Mesendoderm (in vitro differentiated cells): Measurements from ENCODE around the gene ICA1.
A peak's percentile ranks its signal among the peaks of the same experiment; 100 is the strongest.

Experiments used
- DNase-seq: peaks from one replicate; pipeline ENCODE4 v3.0.0; 2013
- H2AK5ac ChIP-seq: 2 replicates; pipeline ENCODE4 v1.6.1; 2013; ENCODE audit warnings: low read length, inconsistent platforms
- H2BK120ac ChIP-seq: 2 replicates; pipeline ENCODE4 v1.6.1; 2013; ENCODE audit warnings: low read depth, mild to moderate bottlenecking, low read length, moderate library complexity, mixed read lengths
- H2BK15ac ChIP-seq: replicated peaks from 2 replicates; pipeline ENCODE4 v1.6.1; 2013; ENCODE audit warnings: low read depth, mild to moderate bottlenecking, moderate library complexity
- H2BK5ac ChIP-seq: 2 replicates; pipeline ENCODE4 v1.6.1; 2013; ENCODE audit warnings: low read length, inconsistent platforms
- H3K18ac ChIP-seq: 2 replicates; pipeline ENCODE4 v1.6.1; 2013; ENCODE audit warnings: mild to moderate bottlenecking, low read length, mixed read lengths
- H3K23ac ChIP-seq: one replicate; pipeline ENCODE4 v1.6.1; 2013; ENCODE audit warnings: low read length
- H3K27ac ChIP-seq: 2 replicates; pipeline ENCODE4 v1.5.1; 2013; ENCODE audit warnings: low read depth, mild to moderate bottlenecking, inconsistent platforms, low read length, moderate library complexity
- H3K27me3 ChIP-seq: 2 replicates; pipeline ENCODE4 v1.6.1; 2013; ENCODE audit warnings: low read length, control low read depth, mild to moderate bottlenecking, inconsistent platforms; ENCODE audit not compliant: insufficient read depth, poor library complexity
- H3K36me3 ChIP-seq: 2 replicates; pipeline ENCODE4 v1.6.1; 2013; ENCODE audit warnings: low read length, inconsistent platforms; ENCODE audit not compliant: control insufficient read depth, insufficient read depth
- H3K4ac ChIP-seq: one replicate; pipeline ENCODE4 v1.6.1; 2013; ENCODE audit warnings: low read depth, mild to moderate bottlenecking, low read length, moderate library complexity
- H3K4me1 ChIP-seq: 2 replicates; pipeline ENCODE4 v1.6.1; 2013; ENCODE audit warnings: low read depth, low read length, inconsistent platforms; ENCODE audit not compliant: control insufficient read depth
- H3K4me2 ChIP-seq: 2 replicates; pipeline ENCODE4 v1.6.1; 2013; ENCODE audit warnings: low read length
- H3K4me3 ChIP-seq: 2 replicates; pipeline ENCODE4 v1.5.1; 2013; ENCODE audit warnings: mild to moderate bottlenecking, low read length
- H3K56ac ChIP-seq: one replicate; pipeline ENCODE4 v1.6.1; 2013; ENCODE audit warnings: low read length
- H3K79me1 ChIP-seq: 2 replicates; pipeline ENCODE4 v1.6.1; 2013; ENCODE audit warnings: low read length, inconsistent platforms
- H3K79me2 ChIP-seq: 2 replicates; pipeline ENCODE4 v1.6.1; 2013; ENCODE audit warnings: mild to moderate bottlenecking, low read length; ENCODE audit not compliant: control insufficient read depth, insufficient read depth
- H3K9ac ChIP-seq: 2 replicates; pipeline ENCODE4 v1.6.1; 2013; ENCODE audit warnings: low read length, inconsistent platforms
- H4K5ac ChIP-seq: one replicate; pipeline ENCODE4 v1.6.1; 2013; ENCODE audit warnings: low read length
- H4K8ac ChIP-seq: one replicate; pipeline ENCODE4 v1.6.1; 2013; ENCODE audit warnings: low read depth, mild to moderate bottlenecking, control low read depth, low read length, moderate library complexity
- WGBS: extraction: QIAGEN DNeasy Blood & Tissue Kit; methylation state at CpG from one replicate; pipeline ENCODE4 v1.1.7; 2013; ENCODE audit warnings: low lambda C conversion rate, missing lambda C conversion rate; ENCODE audit not compliant: insufficient coverage; ENCODE audit errors: extremely low coverage; 5-methylcytosine and 5-hydroxymethylcytosine counted together

The ICA1 gene

GRCh38 chr7:8135417-8135816 lies 126.5 kb downstream of the ICA1 start:
- peaks cover 3% of the 10 kb centered on the region for H3K4me1 ChIP-seq
- H3K27me3 ChIP-seq: no peaks in the 10 kb centered on the region
- H3K56ac ChIP-seq: no peak overlapping the region
- H3K4me2 ChIP-seq: no peak overlapping the region
- H3K27ac ChIP-seq: no peak overlapping the region
- no peaks in the 10 kb centered on the region for H3K79me1 ChIP-seq
- no peak overlapping the region for H3K9ac ChIP-seq
- DNase-seq: no peak
- no peak overlapping the region for H4K5ac ChIP-seq
- H2AK5ac ChIP-seq: no peak overlapping the region
- no CpG with 5 or more reads among the region's 3 CpGs for WGBS
- no peaks in the 10 kb centered on the region for H3K36me3 ChIP-seq
- H2BK15ac ChIP-seq: no peak overlapping the region
- H3K23ac ChIP-seq: no peak overlapping the region
- no peak overlapping the region for H2BK5ac ChIP-seq
- H3K4me3 ChIP-seq: no peak overlapping the region
- H3K18ac ChIP-seq: no peak overlapping the region
- H4K8ac ChIP-seq: no peak overlapping the region
- H3K79me2 ChIP-seq: no peaks in the 10 kb centered on the region
- H3K4ac ChIP-seq: no peak overlapping the region
- H2BK120ac ChIP-seq: no peak overlapping the region

- no peak for DNase-seq
- Histone ChIP-seq H3K79me1 (no peaks in the 10 kb centered on the region), H3K18ac (no peak overlapping the region), H3K56ac (no peak overlapping the region), H3K36me3 (no peaks in the 10 kb centered on the region), H3K4ac (no peak overlapping the region), H3K79me2 (no peaks in the 10 kb centered on the region), H3K9ac (no peak overlapping the region), H2BK120ac (no peak overlapping the region), H3K27ac (no peak overlapping the region), H3K4me3 (no peak overlapping the region), H4K8ac (no peak overlapping the region), H3K4me1 (peaks cover 3% of the 10 kb centered on the region), H2BK15ac (no peak overlapping the region), H3K27me3 (no peaks in the 10 kb centered on the region), H3K4me2 (no peak overlapping the region), H4K5ac (no peak overlapping the region), H2BK5ac (no peak overlapping the region), H2AK5ac (no peak overlapping the region), H3K23ac (no peak overlapping the region)
- no CpG with 5 or more reads among the region's 10 CpGs for WGBS
Measured at GRCh38 chr7:8134089-8134733, 127.8 kb downstream of the ICA1 start.

- Histone ChIP-seq H2BK120ac (no peak overlapping the region), H3K4me3 (no peak overlapping the region), H3K27ac (no peak overlapping the region), H2BK5ac (no peak overlapping the region), H3K56ac (no peak overlapping the region), H2AK5ac (no peak overlapping the region), H3K23ac (no peak overlapping the region), H3K36me3 (no peaks in the 10 kb centered on the region), H3K79me1 (no peaks in the 10 kb centered on the region), H3K4ac (no peak overlapping the region), H3K18ac (no peak overlapping the region), H3K27me3 (no peaks in the 10 kb centered on the region), H3K4me1 (peaks cover 3% of the 10 kb centered on the region), H2BK15ac (no peak overlapping the region), H3K9ac (no peak overlapping the region), H3K79me2 (no peaks in the 10 kb centered on the region), H3K4me2 (no peak overlapping the region), H4K8ac (no peak overlapping the region), H4K5ac (no peak overlapping the region)
- WGBS: no CpG with 5 or more reads among the region's 2 CpGs
- DNase-seq: no peak
Measured at GRCh38 chr7:8133188-8133848, 128.6 kb downstream of the ICA1 start.

- Histone ChIP-seq H3K27ac (no peak overlapping the region), H3K18ac (no peak overlapping the region), H3K79me2 (no peaks in the 10 kb centered on the region), H3K36me3 (no peaks in the 10 kb centered on the region), H3K4ac (no peak overlapping the region), H4K8ac (no peak overlapping the region), H3K4me2 (no peak overlapping the region), H3K27me3 (no peaks in the 10 kb centered on the region), H3K23ac (no peak overlapping the region), H2BK15ac (no peak overlapping the region), H3K4me1 (peaks cover 3% of the 10 kb centered on the region), H4K5ac (no peak overlapping the region), H3K4me3 (no peak overlapping the region), H2AK5ac (no peak overlapping the region), H3K9ac (no peak overlapping the region), H2BK5ac (no peak overlapping the region), H2BK120ac (no peak overlapping the region), H3K56ac (no peak overlapping the region), H3K79me1 (no peaks in the 10 kb centered on the region)
- no CpG with 5 or more reads among the region's 5 CpGs for WGBS
- peak; percentile 34 for DNase-seq
Measured at GRCh38 chr7:8131694-8132605, 130.0 kb downstream of the ICA1 start.

GRCh38 chr7:8130663-8131062 lies 131.3 kb downstream of the ICA1 start:
- Histone ChIP-seq H3K56ac (no peak overlapping the region), H4K5ac (no peak overlapping the region), H2BK5ac (no peak overlapping the region), H4K8ac (no peak overlapping the region), H3K4ac (no peak overlapping the region), H3K36me3 (no peaks in the 10 kb centered on the region), H3K27ac (no peak overlapping the region), H3K18ac (no peak overlapping the region), H3K27me3 (no peaks in the 10 kb centered on the region), H3K23ac (no peak overlapping the region), H2BK120ac (no peak overlapping the region), H3K79me1 (no peaks in the 10 kb centered on the region), H3K4me2 (no peak overlapping the region), H2BK15ac (no peak overlapping the region), H3K4me1 (peaks cover 6% of the 10 kb centered on the region), H3K9ac (no peak overlapping the region), H2AK5ac (no peak overlapping the region), H3K4me3 (no peak overlapping the region), H3K79me2 (no peaks in the 10 kb centered on the region)
- no peak for DNase-seq
- WGBS: no CpG with 5 or more reads among the region's 1 CpG
